Cardiac septum (tissue), 1 donor: Measurements from ENCODE around the gene DNM3. TPM values are rescaled to one million over a fixed set of nuclear protein-coding genes. Genes with fewer than 3 reads are reported as not detected.

ENCODE experiments used
- DNase-seq: peaks from one replicate; pipeline ENCODE4 v3.0.0-alpha.2; 2020; ENCODE audit warnings: low spot score
- intact Hi-C: fragments of 100-400 bp; cut with DNase I; formaldehyde crosslinking; loops from one replicate; pipeline ENCODE4 v1.14.0; 2022
- microRNA-seq: library from miRNA; unstranded; fragments of <30 nt; microRNA quantifications from one replicate; pipeline ENCODE4 v1.2.0, GENCODE V29; 2020
- total RNA-seq: library from RNA; stranded (reverse); fragmentation: NEBNext Ultra II Directional; extraction: Animal tissue kit (Norgen Biotek cat#: 25700); gene quantifications from one replicate; pipeline ENCODE4 v1.2.1, GENCODE V29; 2021
- donor health status: DM: no; HTN: no; CAD: no.

The DNM3 gene
- total RNA-seq, 1 donor from 2014 or later: 2.4 TPM

DNA sequence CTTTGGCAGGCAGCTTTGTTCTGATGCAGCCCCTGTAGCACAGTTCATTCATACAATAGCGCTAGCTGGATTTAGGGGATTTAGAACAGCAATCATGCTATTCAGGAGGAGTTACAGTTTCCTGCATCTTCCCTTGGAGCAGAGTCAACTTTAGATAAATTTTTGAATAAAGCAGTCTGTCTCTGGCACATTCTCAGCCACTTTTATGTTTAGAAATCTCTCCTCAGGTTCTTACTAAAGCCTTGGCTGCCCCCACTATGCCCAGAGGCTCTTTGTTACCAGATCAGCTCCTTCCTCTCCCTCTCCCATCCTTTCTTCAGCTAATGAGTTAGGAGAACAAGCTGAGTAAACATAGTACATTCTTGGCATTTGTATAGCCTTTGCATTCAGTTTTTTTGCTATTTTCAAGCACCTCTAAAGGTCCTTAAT, 619.6 kb downstream of the DNM3 start:
- intact Hi-C loops: no loop called here

More for the DNA sequence above, 619.6 kb downstream of the DNM3 start:
- no peak for DNase-seq

Small RNAs within 50 kb of the gene (microRNA-seq; reads per million reads assigned to microRNA genes)
- gene MIR199A2: 14.2 reads per million, percentile 28 among the genes with 10 or more reads in this experiment
- gene MIR3120: not detected

Other genes starting within 250 kb of the DNM3 start
- gene MYOCOS, start 219.3 kb upstream of the DNM3 start, total RNA-seq: not detected
- 21.0 TPM for gene MYOC, start 188.8 kb upstream of the DNM3 start, total RNA-seq
- gene VAMP4, start 99.4 kb upstream of the DNM3 start, total RNA-seq: 8.7 TPM
- 14.4 TPM for gene METTL13, start 59.8 kb upstream of the DNM3 start, total RNA-seq